ENCODE data around the gene RAD51. TPM values are rescaled to one million over a fixed set of nuclear protein-coding genes. Genes with fewer than 3 reads are reported as not detected.

Gene RAD51
- total RNA-seq, 4 donors from 2014 or later: 1.9 to 8.5 (median 4.5) TPM

- H3K9me3 ChIP-seq: no peaks in the 10 kb centered on the region
- no peak for DNase-seq
- peaks cover 6 to 35% (median 7%) of the 10 kb centered on the region in 3 donors for H3K4me1 ChIP-seq
- H3K36me3 ChIP-seq: peaks cover 4 to 61% (median 19%) of the 10 kb centered on the region in 3 donors
- H3K27ac ChIP-seq: no peak overlapping the region
- H3K4me3 ChIP-seq: no peak overlapping the region
- WGBS, 2 donors: 93 to 100% methylated on average over 1 to 7 of the region's 12 CpGs
- TF ChIP-seq, protein P1, sequence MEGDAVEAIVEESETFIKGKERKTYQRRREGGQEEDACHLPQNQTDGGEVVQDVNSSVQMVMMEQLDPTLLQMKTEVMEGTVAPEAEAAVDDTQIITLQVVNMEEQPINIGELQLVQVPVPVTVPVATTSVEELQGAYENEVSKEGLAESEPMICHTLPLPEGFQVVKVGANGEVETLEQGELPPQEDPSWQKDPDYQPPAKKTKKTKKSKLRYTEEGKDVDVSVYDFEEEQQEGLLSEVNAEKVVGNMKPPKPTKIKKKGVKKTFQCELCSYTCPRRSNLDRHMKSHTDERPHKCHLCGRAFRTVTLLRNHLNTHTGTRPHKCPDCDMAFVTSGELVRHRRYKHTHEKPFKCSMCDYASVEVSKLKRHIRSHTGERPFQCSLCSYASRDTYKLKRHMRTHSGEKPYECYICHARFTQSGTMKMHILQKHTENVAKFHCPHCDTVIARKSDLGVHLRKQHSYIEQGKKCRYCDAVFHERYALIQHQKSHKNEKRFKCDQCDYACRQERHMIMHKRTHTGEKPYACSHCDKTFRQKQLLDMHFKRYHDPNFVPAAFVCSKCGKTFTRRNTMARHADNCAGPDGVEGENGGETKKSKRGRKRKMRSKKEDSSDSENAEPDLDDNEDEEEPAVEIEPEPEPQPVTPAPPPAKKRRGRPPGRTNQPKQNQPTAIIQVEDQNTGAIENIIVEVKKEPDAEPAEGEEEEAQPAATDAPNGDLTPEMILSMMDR (IDR thresholded peaks at IDR 0.05): no peak
- no peak for TF ChIP-seq POLR2A (IDR thresholded peaks at IDR 0.05)
- no peaks in the 10 kb centered on the region for H3K27me3 ChIP-seq
- intact Hi-C loops (cut with DNase I): no loop called here
Measured at GRCh38 chr15:40751745-40752144, 56.8 kb downstream of the RAD51 start.

DNA sequence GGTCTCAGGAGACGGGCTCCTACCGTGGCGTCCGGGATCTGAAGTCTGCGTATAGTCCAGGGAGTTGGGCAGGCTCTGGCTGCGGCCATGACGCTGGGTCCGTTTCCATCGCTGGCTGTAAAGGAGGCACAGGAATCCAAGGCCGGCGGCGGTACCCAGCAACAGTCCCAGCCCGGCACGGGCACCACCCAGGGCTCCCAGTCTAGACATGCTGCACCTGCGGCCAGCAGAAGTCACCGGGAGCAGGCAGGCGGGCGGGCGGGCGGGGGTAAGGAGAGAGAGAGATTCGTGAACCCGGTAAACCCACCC is 59.6 kb downstream of the RAD51 start:
- H3K4me1 ChIP-seq: peaks cover 6 to 35% (median 7%) of the 10 kb centered on the region in 3 donors
- peak overlapping the region; percentile 77 to 95 (median 82) for H3K4me3 ChIP-seq
- 0 to 4% methylated on average over 2 to 5 of the region's 22 CpGs for WGBS, 2 donors
- H3K36me3 ChIP-seq: peaks cover 0 to 34% (median 15%) of the 10 kb centered on the region in 3 donors
- TF ChIP-seq, protein P1 (IDR thresholded peaks at IDR 0.05): no peak
- no peak for TF ChIP-seq POLR2A (IDR thresholded peaks at IDR 0.05)
- H3K27me3 ChIP-seq: no peaks in the 10 kb centered on the region
- intact Hi-C loops (cut with DNase I): no loop called here
- peak overlapping the region; percentile 83 to 95 (median 88) for H3K27ac ChIP-seq
- DNase-seq: no peak
- no peaks in the 10 kb centered on the region for H3K9me3 ChIP-seq

DNA sequence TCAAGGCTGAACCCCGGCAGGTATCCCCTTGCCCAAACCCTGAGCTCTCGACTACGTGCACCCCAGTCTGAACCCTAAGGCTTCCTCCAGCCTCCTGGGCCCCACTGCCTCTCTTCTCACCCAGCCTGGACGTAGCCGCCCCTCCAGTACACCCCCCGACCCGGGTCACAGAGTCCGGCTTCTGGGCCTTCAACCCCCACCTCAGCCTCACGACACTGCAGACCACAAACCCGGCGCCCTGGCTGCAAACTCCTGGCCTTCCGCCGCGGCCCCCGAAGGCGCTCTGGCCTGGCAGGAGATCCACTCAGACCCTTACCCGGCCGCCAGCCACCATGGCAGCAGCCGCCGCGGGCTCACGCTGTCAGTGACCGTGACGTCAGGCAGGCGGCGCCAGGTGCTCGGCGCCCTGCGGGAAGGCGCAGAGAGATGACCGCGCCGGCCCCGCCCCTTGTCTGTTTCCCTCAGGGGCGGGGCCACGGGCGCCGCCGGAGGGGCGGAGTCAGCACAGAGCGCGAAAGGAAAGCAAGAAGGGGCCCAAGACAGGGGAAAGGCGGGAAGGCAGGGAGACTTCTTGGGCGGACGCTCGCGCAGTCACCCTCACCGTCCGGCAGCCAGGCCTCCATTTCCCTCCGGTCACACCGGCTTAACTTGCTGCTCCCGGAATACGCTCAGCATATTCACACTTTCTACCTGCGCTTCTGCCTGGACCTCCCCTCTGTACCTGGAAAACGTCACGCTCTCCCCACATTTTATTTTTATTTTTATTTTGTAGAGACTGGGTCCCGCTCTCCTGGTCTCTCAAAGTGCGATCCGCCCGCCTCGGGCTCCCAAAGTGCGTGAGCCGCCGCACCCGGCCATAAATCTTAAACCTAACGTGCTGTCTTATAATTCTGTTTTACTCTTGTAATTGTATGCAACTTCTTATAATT is 60.2 kb downstream of the RAD51 start, which contains the start of gene RMDN3:
RMDN3 (minus strand) TSS at position 372 of the 929 bp plus-strand sequence. CDS start 471 bp downstream, outside the sequence.
- intact Hi-C loops (cut with DNase I): no loop called here
- DNase-seq: peak; percentile 61
- TF ChIP-seq, protein P1 (IDR thresholded peaks at IDR 0.05): peak in 3 of 6 experiments; percentile 22 to 63 (median 23)
- peak in 3 of 4 donors; percentile 39 to 77 (median 66) for TF ChIP-seq POLR2A (IDR thresholded peaks at IDR 0.05)
- peak within 1 kb of the TSS; percentile 77 to 95 (median 82) for H3K4me3 ChIP-seq
- H3K36me3 ChIP-seq: peaks cover 0 to 27% (median 14%) of the 10 kb centered on the region in 3 donors
- peaks cover 6 to 35% (median 7%) of the 10 kb centered on the region in 3 donors for H3K4me1 ChIP-seq
- H3K27me3 ChIP-seq: no peaks in the 10 kb centered on the region
- WGBS, 2 donors: 0 to 1% methylated on average over 24 to 32 of the region's 66 CpGs
- no peaks in the 10 kb centered on the region for H3K9me3 ChIP-seq
- peak within 1 kb of the TSS; percentile 83 to 95 (median 88) for H3K27ac ChIP-seq

GRCh38 chr15:40755812-40756208 is 60.8 kb downstream of the RAD51 start:
- Histone ChIP-seq H3K4me3 (peak overlapping the region; percentile 77 to 95 (median 82)), H3K9me3 (no peaks in the 10 kb centered on the region), H3K27me3 (no peaks in the 10 kb centered on the region), H3K36me3 (peaks cover 0 to 21% (median 9%) of the 10 kb centered on the region in 3 donors), H3K27ac (peak overlapping the region; percentile 83 to 95 (median 88)), H3K4me1 (peaks cover 6 to 35% (median 7%) of the 10 kb centered on the region in 3 donors)
- no peak for DNase-seq
- intact Hi-C loops (cut with DNase I): no loop called here
- no peak for TF ChIP-seq POLR2A (IDR thresholded peaks at IDR 0.05)
- TF ChIP-seq, protein P1 (IDR thresholded peaks at IDR 0.05): no peak
- WGBS, 2 donors: 29 to 62% methylated on average over 4 to 10 of the region's 10 CpGs

DNA sequence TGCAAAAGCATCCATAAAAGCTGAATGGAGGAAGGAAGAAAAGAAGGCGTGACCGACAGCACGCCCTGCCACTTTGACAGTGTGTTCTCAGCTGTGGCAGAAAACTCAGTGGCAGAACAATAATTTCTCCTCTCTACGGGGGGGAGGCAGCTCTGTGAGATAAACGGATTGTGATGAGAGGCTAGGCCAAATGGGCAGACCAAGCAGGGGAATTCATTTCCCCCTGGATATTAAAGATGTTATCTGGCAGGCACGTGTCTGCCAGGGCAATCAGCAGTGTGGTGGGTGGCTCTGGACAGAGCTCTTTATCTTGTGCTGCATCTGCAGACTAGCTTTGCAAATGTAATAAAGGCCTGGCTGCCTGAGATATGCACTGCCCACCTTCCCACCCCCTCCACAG is 62.0 kb downstream of the RAD51 start:
- DNase-seq: no peak
- Histone ChIP-seq H3K27me3 (no peaks in the 10 kb centered on the region), H3K9me3 (no peaks in the 10 kb centered on the region), H3K36me3 (peaks cover 0 to 9% (median 0%) of the 10 kb centered on the region in 3 donors), H3K4me1 (peaks cover 6 to 35% (median 7%) of the 10 kb centered on the region in 3 donors), H3K27ac (no peak overlapping the region), H3K4me3 (no peak overlapping the region)
- no peak for TF ChIP-seq POLR2A (IDR thresholded peaks at IDR 0.05)
- TF ChIP-seq, protein P1 (IDR thresholded peaks at IDR 0.05): no peak
- 47 to 55% methylated on average over 5 to 6 of the region's 6 CpGs for WGBS, 2 donors
- intact Hi-C loops (cut with DNase I): no loop called here

Measured in esophagus squamous epithelium (tissue), 5 donors.